Skin epidermis (tissue), 12 donors: ENCODE measurements around the gene UGT1A10.
"Not testable (repeated sequence)": the region's sequence is repeated elsewhere in the genome, so short reads cannot be mapped to it uniquely, and the experiment has no call there.

Experiments
- H3K27ac ChIP-seq, 21 experiments: fragments of 200-600 bp; sonication (generic) in 11 of 21; one replicate each; pipeline ENCODE4 v1.5.0; 2020; ENCODE audit warnings: mild to moderate bottlenecking in 3 of 21, inconsistent platforms in 2 of 21, moderate library complexity in 2 of 21
- H3K4me3 ChIP-seq, 7 experiments: fragments of 200-600 bp; sonication (generic) in 2 of 7; one replicate each; pipeline ENCODE4 v1.5.0; 2020; ENCODE audit warnings: inconsistent platforms in 2 of 7, mild to moderate bottlenecking in 2 of 7, moderate library complexity in 1 of 7

Gene UGT1A10

GRCh38 chr2:233689501-233689900 is 53.3 kb downstream of the UGT1A10 start:
- H3K27ac ChIP-seq, result no peak overlapping the region
- H3K4me3 ChIP-seq, result no peak overlapping the region

DNA sequence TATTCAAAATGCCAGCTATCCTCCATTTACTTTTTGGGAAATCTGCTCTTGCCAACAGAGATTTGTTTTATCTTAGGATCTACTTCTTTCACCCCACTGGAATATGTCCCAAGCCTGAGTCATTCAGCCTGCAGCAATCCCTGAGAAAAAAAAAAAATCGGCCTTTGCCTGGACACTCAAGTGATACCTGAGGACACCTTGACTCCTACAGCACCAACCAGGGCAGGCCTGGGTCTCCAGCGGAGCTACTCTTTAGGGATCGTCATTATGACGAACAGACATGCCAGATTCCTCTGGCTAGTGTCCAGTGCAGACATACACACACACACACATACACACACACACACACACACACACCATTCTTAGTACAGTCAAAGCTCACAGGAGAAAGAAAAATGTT is 54.2 kb downstream of the UGT1A10 start:
- Histone ChIP-seq H3K27ac (peak overlapping the region in 1 of 21 experiments; percentile 42), H3K4me3 (no peak overlapping the region)

- peak overlapping the region in 4 of 7 experiments; percentile 6 to 34 (median 17) for H3K4me3 ChIP-seq
- peak overlapping the region in 14 of 21 experiments; percentile 8 to 81 (median 56) for H3K27ac ChIP-seq
Observed at GRCh38 chr2:233691443-233692433, 55.5 kb downstream of the UGT1A10 start.

GRCh38 chr2:233692648-233693047 is 56.4 kb downstream of the UGT1A10 start, which contains the start of gene UGT1A6:
Gene UGT1A6 (plus strand): TSS chr2:233692890. CDS start chr2:233693005, 115 bp downstream.
- H3K27ac ChIP-seq, result peak within 1 kb of the TSS in 14 of 21 experiments; percentile 8 to 81 (median 56)

GRCh38 chr2:233693963-233694362 is 57.7 kb downstream of the UGT1A10 start:
- H3K4me3 ChIP-seq, result no peak overlapping the region
- peak overlapping the region in 1 of 21 experiments; percentile 6 for H3K27ac ChIP-seq

More at GRCh38 chr2:233692648-233693047, 56.4 kb downstream of the UGT1A10 start, which contains the start of gene UGT1A6:
- H3K4me3 ChIP-seq, result peak within 1 kb of the TSS in 4 of 7 experiments; percentile 6 to 34 (median 17)

GRCh38 chr2:233698740-233699139 is 62.5 kb downstream of the UGT1A10 start:
- Histone ChIP-seq H3K4me3 (no peak overlapping the region), H3K27ac (peak overlapping the region in 1 of 21 experiments; percentile 58)

DNA sequence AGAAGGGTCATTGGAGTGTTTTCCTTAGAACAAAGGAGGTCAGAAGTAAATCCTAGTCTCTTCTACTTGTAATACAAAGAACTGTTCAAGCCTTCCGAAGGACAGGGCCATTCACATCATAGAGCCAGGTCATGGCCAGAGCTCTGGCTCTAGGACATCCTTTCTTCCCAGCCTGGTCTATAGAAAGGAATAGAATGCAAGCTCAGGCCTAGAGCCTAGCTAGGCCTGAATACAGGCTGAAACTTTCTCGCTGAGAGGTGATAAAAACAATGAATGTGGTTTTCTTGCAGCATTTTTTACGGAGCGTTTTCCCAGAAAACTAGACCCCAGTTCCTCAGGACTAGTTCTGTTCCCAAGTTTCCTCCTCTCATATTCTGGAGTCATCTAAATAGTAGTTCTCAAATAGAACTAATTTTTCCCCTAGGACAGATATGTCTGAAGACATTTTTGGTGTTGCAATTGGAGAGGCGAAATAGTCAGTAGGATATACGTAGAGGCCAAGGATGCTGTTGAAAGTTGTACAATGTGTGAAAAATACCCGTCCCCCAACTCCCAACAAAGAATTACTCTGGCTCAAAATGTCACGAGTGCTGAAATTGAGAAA is 63.3 kb downstream of the UGT1A10 start:
- Histone ChIP-seq H3K4me3 (no peak overlapping the region), H3K27ac (peak overlapping the region in 6 of 21 experiments; percentile 10 to 59 (median 48))

DNA sequence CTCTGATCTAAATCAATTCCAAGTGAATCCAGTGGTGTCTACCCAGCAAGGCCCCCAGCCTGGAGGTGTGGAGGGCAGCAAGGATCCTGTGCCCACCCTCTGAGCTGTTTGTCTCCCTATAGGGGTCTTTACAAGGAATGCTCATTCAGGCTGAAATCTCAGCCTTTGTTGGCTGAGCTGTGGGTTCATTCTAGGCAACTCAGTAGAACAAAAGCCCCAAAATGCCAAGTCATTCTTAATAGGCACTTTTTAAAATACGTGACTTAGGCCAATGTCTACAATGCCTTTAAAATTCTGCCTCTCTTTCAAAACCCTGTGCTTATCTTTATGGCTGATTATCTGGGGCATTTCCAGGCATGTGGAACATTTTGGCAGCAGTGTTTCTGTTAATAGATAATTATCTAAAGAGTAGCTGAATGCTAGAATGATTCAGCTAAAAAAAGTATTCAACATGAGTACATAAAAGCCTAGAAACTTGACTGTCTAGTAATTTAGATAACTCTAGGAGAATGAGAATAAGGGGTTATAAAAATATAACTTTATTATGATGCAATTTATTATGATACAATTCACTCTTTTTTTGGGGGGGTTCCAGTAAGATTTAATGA is 63.9 kb downstream of the UGT1A10 start:
- no peak overlapping the region for H3K4me3 ChIP-seq
- H3K27ac ChIP-seq, result peak overlapping the region in 6 of 21 experiments; percentile 10 to 59 (median 48)

- H3K4me3 ChIP-seq, H3K27ac ChIP-seq: not testable (repeated sequence)
Observed at GRCh38 chr2:233700842-233701241, 64.6 kb downstream of the UGT1A10 start.

- Histone ChIP-seq H3K4me3 (no peak overlapping the region), H3K27ac (no peak overlapping the region)
Observed at GRCh38 chr2:233702238-233702637, 66.0 kb downstream of the UGT1A10 start.

DNA sequence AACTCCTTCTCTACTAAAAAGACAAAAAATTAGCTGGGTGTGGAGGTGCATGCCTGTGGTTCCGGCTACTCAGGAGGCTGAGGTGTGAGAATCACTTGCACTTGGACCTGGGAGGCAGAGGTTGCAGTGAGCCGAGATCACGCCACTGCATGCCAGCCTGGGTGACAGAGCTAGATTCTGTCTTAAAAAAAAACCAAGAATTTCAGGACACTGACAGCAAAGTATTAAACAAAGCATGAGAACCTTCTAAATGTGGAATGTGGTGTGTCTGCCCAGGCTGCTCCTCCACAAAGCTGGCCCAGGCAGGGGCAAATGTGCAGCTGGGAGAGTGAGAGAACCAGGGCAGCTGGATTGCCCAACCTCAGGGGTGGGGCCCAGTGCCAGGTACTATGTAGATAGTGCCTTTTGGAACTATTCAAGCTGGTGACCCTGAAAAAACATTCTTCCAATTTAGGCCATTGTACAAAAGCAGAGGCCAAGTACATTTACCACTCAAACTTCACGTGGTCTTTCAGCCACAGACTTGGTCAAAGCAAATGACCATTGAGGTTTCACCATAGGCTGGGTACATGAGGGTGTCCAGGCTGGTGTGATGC is 69.8 kb downstream of the UGT1A10 start:
- peak overlapping the region in 7 of 21 experiments; percentile 14 to 62 (median 46) for H3K27ac ChIP-seq
- H3K4me3 ChIP-seq, result no peak overlapping the region

DNA sequence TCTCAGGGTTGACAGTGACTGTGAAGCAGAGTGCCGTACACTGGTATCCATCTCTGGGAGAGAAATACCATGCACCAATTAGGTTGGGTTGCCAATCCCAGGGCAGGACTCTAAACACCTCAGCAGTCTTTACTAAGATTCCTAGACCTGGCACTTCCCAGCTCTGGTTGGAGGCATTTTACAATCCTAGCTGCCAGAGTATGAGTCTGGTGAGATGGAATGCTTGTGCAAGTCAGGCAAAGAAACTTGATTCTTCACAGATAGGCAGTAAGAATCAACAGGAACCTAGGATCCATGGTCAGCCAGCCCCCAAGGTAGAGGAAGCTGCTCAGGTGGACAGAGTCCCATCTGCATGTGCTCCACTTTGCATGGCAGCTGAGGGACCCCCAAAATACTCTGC is 70.5 kb downstream of the UGT1A10 start:
- H3K4me3 ChIP-seq, result no peak overlapping the region
- H3K27ac ChIP-seq, result peak overlapping the region in 2 of 21 experiments; percentile 46 to 62

GRCh38 chr2:233707940-233708644 is 71.8 kb downstream of the UGT1A10 start:
- H3K27ac ChIP-seq, result peak overlapping the region in 3 of 21 experiments; percentile 14 to 54 (median 47)

GRCh38 chr2:233708942-233709341 is 72.7 kb downstream of the UGT1A10 start:
- H3K4me3 ChIP-seq, result no peak overlapping the region
- peak overlapping the region in 3 of 21 experiments; percentile 14 to 47 (median 29) for H3K27ac ChIP-seq

More at GRCh38 chr2:233707940-233708644, 71.8 kb downstream of the UGT1A10 start:
- no peak overlapping the region for H3K4me3 ChIP-seq

- Histone ChIP-seq H3K27ac (no peak overlapping the region), H3K4me3 (no peak overlapping the region)
Observed at GRCh38 chr2:233711312-233712008, 75.2 kb downstream of the UGT1A10 start.

GRCh38 chr2:233712611-233713261 is 76.5 kb downstream of the UGT1A10 start, which contains the start of gene UGT1A5:
Gene UGT1A5 (plus strand): TSS chr2:233712907. CDS start chr2:233712992, 85 bp downstream.
- Histone ChIP-seq H3K27ac (no peak within 1 kb of the TSS), H3K4me3 (no peak within 1 kb of the TSS)

DNA sequence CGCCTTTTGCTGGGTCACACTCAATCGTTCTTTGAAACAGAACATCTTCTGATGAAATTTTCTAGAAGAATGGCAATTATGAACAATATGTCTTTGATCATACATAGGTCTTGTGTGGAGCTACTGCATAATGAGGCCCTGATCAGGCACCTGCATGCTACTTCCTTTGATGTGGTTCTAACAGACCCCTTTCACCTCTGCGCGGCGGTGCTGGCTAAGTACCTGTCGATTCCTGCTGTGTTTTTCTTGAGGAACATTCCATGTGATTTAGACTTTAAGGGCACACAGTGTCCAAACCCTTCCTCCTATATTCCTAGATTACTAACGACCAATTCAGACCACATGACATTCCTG is 77.0 kb downstream of the UGT1A10 start:
- no peak overlapping the region for H3K4me3 ChIP-seq

DNA sequence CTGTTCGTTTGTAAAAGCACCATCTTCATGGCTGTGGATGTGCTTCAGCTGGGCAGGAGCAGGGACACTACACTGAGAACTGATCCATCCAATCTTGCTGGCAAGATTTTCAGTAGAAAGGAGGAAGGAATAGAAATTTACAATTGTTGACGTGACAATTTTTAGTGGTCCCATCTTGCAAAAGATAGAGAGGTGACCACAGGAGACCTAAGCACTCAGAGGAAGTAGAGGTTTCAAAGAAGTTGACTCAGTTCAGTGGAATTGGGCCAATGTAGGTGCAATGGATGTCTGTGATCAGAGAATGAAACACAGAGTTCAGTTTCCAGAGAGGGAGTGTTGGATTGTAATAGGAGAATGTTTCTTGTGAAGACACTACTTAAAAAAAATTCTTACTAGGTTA is 77.9 kb downstream of the UGT1A10 start:
- Histone ChIP-seq H3K4me3 (no peak overlapping the region), H3K27ac (no peak overlapping the region)

More for the DNA sequence above, 77.0 kb downstream of the UGT1A10 start:
- H3K27ac ChIP-seq, result no peak overlapping the region
